GM13976 (cell line): Measurements from ENCODE around the gene NAT10.

Experiments
- DNase-seq: peaks from one replicate; pipeline ENCODE4 v3.0.0; 2012; ENCODE audit warnings: low spot score
- CTCF ChIP-seq: IDR thresholded peaks from 2 replicates; pipeline ENCODE4 v1.5.1; 2012; ENCODE audit warnings: borderline replicate concordance, mild to moderate bottlenecking; ENCODE audit not compliant: insufficient read depth; ENCODE audit errors: extremely low read depth, missing control alignments, control extremely low read depth
- in situ Hi-C: fragments of 300-500 bp; cut with MboI; formaldehyde crosslinking; loops from one replicate; pipeline ENCODE4 v1.12.0; 2022; ENCODE audit warnings: low sequenced_read_pairs, mixed read lengths, inconsistent platforms; ENCODE audit not compliant: unreplicated experiment

Gene NAT10

GRCh38 chr11:34105957-34106504 lies 602 bp downstream of the NAT10 start:
- TF ChIP-seq CTCF, result no peak
- no peak for DNase-seq
- in situ Hi-C loops, result no loop called here

GRCh38 chr11:34111722-34112270 lies 6.4 kb downstream of the NAT10 start:
- no peak for DNase-seq
- no peak for TF ChIP-seq CTCF
- in situ Hi-C loops, result no loop called here

GRCh38 chr11:34114014-34114413 lies 8.6 kb downstream of the NAT10 start:
- no peak for TF ChIP-seq CTCF
- in situ Hi-C loops, result no loop called here
- DNase-seq, result no peak

- TF ChIP-seq CTCF, result no peak
- in situ Hi-C loops, result no loop called here
- DNase-seq, result no peak
Measured at GRCh38 chr11:34114471-34114870, 9.0 kb downstream of the NAT10 start.

- no peak for TF ChIP-seq CTCF
- DNase-seq, result no peak
- in situ Hi-C loops, result no loop called here
Measured at GRCh38 chr11:34120651-34121050, 15.2 kb downstream of the NAT10 start.

GRCh38 chr11:34124885-34125668 lies 19.6 kb downstream of the NAT10 start:
- in situ Hi-C loops, result no loop called here
- DNase-seq, result no peak
- TF ChIP-seq CTCF, result no peak
